Measurements from ENCODE around the gene ORAI3. TPM values are rescaled to one million over a fixed set of nuclear protein-coding genes. Genes with fewer than 3 reads are reported as not detected.

ORAI3 gene
- total and polyA plus RNA-seq, 2 of the 13 experiments (the other 11 are each of a cell fraction or from before 2014, with no cell fraction given), result 11.4 to 32.0 TPM

- no peak for TF ChIP-seq RERE (CRISPR knock-in tag; IDR thresholded peaks at IDR 0.05; ENCODE audit: low read depth)
- TF ChIP-seq SALL1 (CRISPR knock-in tag; IDR thresholded peaks at IDR 0.05), result peak; percentile 86
- TF ChIP-seq U2AF1 (optimal IDR thresholded peaks at IDR 0.05; ENCODE audit: low read depth, low read length), result no peak
- TF ChIP-seq MAFG (CRISPR knock-in tag; IDR thresholded peaks at IDR 0.05), result no peak
- TF ChIP-seq ZBTB34 (CRISPR knock-in tag; IDR thresholded peaks at IDR 0.05), result peak; percentile 63; the same call in 1 of the 2 replicates
- no peak for TF ChIP-seq ZNF672 (CRISPR knock-in tag; IDR thresholded peaks at IDR 0.05)
- TF ChIP-seq MIER2 (CRISPR knock-in tag; IDR thresholded peaks at IDR 0.05), result no peak
- TF ChIP-seq TOE1 (CRISPR knock-in tag; IDR thresholded peaks at IDR 0.05), result no peak
- TF ChIP-seq ZNF75D (CRISPR knock-in tag; IDR thresholded peaks at IDR 0.05; ENCODE audit: borderline replicate concordance), result no peak
- TF ChIP-seq NCOA1 (CRISPR knock-in tag; IDR thresholded peaks at IDR 0.05), result peak; percentile 80
- peak; percentile 62; the same call in 1 of the 2 replicates for TF ChIP-seq KDM3A (CRISPR knock-in tag; IDR thresholded peaks at IDR 0.05; ENCODE audit: low read depth)
- 0 out of 2 replicates have a peak, but pooled peaks have one; percentile 45 for TF ChIP-seq ZNF788 (CRISPR knock-in tag; IDR thresholded peaks at IDR 0.05; ENCODE audit: borderline replicate concordance)
- peak; percentile 38; the same call in 1 of the 2 replicates for TF ChIP-seq BATF2 (CRISPR knock-in tag; IDR thresholded peaks at IDR 0.05)
- TF ChIP-seq ARNT2 (CRISPR knock-in tag; IDR thresholded peaks at IDR 0.05; ENCODE audit: low read depth), result 0 out of 2 replicates have a peak, but pooled peaks have one; percentile 47
- TF ChIP-seq TERF1 (CRISPR knock-in tag; IDR thresholded peaks at IDR 0.05), result no peak
- no peak; the same call in 1 of the 2 replicates for TF ChIP-seq EEA1 (CRISPR knock-in tag; IDR thresholded peaks at IDR 0.05; ENCODE audit: borderline replicate concordance)
- peak; percentile 80 for TF ChIP-seq FOXC1 (CRISPR knock-in tag; IDR thresholded peaks at IDR 0.05; ENCODE audit: borderline replicate concordance)
Observed at GRCh38 chr16:30996985-30997724, 48.3 kb downstream of the ORAI3 start (continued).
